Measurements from ENCODE around the gene ANKRD7. TPM values are rescaled to one million over a fixed set of nuclear protein-coding genes. Genes with fewer than 3 reads are reported as not detected.

Gene ANKRD7
- total RNA-seq, 2 donors from 2014 or later = 2.6 TPM; not detected in 1

DNA sequence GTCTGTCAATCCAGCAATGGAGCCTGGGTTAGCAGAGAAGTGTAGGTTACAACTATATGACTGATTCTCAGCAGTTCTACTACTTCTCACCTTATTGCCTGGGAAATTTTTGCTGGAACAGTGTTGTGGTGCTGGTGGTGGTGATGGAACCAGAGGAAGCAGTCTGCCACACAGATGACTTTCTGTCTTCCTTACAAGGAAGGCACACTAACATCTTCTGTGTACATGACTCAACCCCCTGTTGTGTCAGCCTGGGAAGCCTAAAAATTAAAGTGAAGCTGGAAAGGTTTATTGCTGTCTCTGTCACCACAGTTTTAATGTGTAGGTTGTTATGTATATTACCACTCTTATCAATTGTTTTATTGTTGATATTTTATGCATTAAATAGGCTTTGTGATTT lies 40.3 kb downstream of the ANKRD7 start:
- no peak overlapping the region for H3K27ac ChIP-seq
- TF ChIP-seq, protein P1, sequence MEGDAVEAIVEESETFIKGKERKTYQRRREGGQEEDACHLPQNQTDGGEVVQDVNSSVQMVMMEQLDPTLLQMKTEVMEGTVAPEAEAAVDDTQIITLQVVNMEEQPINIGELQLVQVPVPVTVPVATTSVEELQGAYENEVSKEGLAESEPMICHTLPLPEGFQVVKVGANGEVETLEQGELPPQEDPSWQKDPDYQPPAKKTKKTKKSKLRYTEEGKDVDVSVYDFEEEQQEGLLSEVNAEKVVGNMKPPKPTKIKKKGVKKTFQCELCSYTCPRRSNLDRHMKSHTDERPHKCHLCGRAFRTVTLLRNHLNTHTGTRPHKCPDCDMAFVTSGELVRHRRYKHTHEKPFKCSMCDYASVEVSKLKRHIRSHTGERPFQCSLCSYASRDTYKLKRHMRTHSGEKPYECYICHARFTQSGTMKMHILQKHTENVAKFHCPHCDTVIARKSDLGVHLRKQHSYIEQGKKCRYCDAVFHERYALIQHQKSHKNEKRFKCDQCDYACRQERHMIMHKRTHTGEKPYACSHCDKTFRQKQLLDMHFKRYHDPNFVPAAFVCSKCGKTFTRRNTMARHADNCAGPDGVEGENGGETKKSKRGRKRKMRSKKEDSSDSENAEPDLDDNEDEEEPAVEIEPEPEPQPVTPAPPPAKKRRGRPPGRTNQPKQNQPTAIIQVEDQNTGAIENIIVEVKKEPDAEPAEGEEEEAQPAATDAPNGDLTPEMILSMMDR (IDR thresholded peaks at IDR 0.05) = no peak
- no peak for TF ChIP-seq POLR2A (IDR thresholded peaks at IDR 0.05)
- no peak for ATAC-seq
- no peaks in the 10 kb centered on the region for H3K4me1 ChIP-seq
- H3K36me3 ChIP-seq (replicated peaks in 1 of 2; ENCODE audit: insufficient read depth in 1 of 2, low read depth in 2 of 2) = no peaks in the 10 kb centered on the region
- H3K27me3 ChIP-seq = no peaks in the 10 kb centered on the region
- H3K9me3 ChIP-seq = no peaks in the 10 kb centered on the region
- no peak for DNase-seq
- H3K4me3 ChIP-seq = no peak overlapping the region
- intact Hi-C loops (cut with DNase I) = no loop called here

DNA sequence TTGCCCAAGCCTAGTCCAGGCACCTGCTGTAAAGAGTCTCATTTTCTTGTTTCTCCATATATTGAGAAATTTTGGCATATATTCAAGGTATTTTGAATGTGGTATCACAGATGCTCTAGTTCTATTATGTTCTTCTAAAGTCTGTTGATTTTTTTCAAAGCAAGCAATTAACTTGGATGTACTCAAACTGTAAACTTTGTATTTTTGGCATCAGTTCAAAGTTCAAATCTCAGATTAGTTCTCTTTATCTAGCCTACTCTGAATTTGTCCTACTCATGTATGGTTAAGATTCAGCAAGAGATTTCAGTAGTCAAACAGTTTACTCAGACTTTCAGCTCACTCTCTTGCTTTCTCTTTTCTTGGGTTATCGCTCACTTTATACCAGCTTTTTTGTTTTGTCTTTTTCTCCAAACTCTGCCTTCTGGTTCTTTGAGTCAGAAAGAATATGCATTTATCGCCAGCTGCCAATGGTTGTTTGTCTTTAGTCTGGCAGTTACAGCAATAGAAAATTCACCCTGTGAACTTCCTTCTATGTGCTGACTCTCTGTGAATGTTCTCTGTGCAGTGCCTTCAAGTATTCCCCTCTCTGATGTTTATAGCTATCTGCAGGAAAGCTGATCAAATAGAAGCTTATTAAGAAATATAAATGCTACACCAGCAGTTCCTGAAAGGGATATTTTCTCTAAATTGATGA lies 56.0 kb downstream of the ANKRD7 start:
- intact Hi-C loops (cut with DNase I) = no loop called here
- no peaks in the 10 kb centered on the region for H3K36me3 ChIP-seq (replicated peaks in 1 of 2; ENCODE audit: insufficient read depth in 1 of 2, low read depth in 2 of 2)
- TF ChIP-seq POLR2A (IDR thresholded peaks at IDR 0.05) = no peak
- TF ChIP-seq, protein P1 (IDR thresholded peaks at IDR 0.05) = no peak
- H3K9me3 ChIP-seq = no peaks in the 10 kb centered on the region
- DNase-seq = no peak
- H3K4me1 ChIP-seq = no peaks in the 10 kb centered on the region
- no peak overlapping the region for H3K27ac ChIP-seq
- ATAC-seq = no peak
- H3K4me3 ChIP-seq = no peak overlapping the region
- 36 to 41% methylated on average over 2 of the region's 2 CpGs for WGBS, 2 donors
- H3K27me3 ChIP-seq = no peaks in the 10 kb centered on the region

DNA sequence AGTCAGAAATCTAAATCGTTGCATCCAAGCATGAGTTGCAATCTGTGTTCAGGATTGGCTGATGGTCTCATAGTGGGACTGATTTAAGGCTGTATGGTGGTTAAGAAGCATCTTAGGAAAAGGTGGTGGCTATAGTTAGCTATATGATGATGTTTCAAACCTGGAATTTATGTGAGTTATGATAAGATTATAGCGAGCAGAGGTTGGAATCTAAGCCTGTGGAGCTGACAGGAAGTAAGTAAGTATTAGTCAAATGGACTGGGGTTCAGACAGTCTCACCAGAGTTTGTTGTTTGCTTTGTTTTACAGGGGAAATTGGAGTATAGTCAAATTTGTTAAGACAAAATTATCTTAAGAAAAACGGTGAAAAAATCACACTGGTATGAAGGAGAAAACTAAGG lies 56.7 kb downstream of the ANKRD7 start:
- H3K9me3 ChIP-seq = no peaks in the 10 kb centered on the region
- intact Hi-C loops (cut with DNase I) = no loop called here
- H3K4me3 ChIP-seq = no peak overlapping the region
- no peaks in the 10 kb centered on the region for H3K36me3 ChIP-seq (replicated peaks in 1 of 2; ENCODE audit: insufficient read depth in 1 of 2, low read depth in 2 of 2)
- no peaks in the 10 kb centered on the region for H3K27me3 ChIP-seq
- 33 to 55% methylated on average over 3 of the region's 3 CpGs for WGBS, 2 donors
- DNase-seq (no peak), ATAC-seq (no peak)
- H3K4me1 ChIP-seq = no peaks in the 10 kb centered on the region
- H3K27ac ChIP-seq = no peak overlapping the region
- TF ChIP-seq, protein P1 (IDR thresholded peaks at IDR 0.05) = no peak
- TF ChIP-seq POLR2A (IDR thresholded peaks at IDR 0.05) = no peak

DNA sequence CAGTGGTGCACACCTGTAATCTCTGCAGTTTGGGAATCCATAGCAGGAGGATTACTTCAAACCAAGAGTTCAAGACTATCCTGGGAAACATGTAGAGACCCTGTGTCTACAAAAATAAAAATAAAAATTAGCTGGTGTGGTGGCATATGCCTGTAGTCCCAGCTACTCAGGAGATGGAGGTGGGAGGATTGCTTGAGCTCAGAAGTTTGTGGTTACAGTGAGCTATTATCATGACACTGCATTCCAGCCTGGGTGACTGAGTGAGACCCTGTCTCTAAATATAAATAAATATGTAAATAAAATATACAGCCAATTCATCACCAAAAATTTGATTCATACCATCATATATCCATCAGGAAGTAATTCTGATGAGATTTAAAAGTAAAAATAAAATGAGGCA lies 60.9 kb downstream of the ANKRD7 start:
- no peaks in the 10 kb centered on the region for H3K36me3 ChIP-seq (replicated peaks in 1 of 2; ENCODE audit: insufficient read depth in 1 of 2, low read depth in 2 of 2)
- intact Hi-C loops (cut with DNase I) = no loop called here
- H3K9me3 ChIP-seq = peaks cover 0 to 6% (median 0%) of the 10 kb centered on the region in 3 donors
- no peaks in the 10 kb centered on the region for H3K4me1 ChIP-seq
- ATAC-seq = no peak
- TF ChIP-seq POLR2A (IDR thresholded peaks at IDR 0.05) = no peak
- TF ChIP-seq, protein P1 (IDR thresholded peaks at IDR 0.05) = no peak
- no peak overlapping the region for H3K27ac ChIP-seq
- no peak for DNase-seq
- no peak overlapping the region for H3K4me3 ChIP-seq
- no peaks in the 10 kb centered on the region for H3K27me3 ChIP-seq

DNA sequence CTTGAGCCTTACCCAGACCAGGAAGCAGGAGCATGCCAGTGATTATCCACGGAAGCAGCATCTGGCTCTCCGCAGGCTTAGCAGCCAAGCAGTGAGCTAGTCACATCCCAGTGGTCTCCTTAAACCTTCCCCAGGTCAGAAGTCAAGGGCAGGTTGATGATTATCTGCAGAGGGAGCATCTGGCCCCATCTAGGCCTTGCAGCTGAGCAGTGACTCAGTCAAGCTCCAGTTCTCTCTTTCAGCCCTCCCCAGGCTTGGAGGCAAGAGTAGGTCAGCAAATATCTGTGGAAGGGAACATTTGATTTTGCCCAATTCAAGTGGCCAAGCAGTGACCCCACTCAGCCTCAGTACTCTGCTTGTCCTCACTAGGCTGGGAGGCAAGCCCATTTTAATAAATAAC lies 61.6 kb downstream of the ANKRD7 start:
- intact Hi-C loops (cut with DNase I) = no loop called here
- Histone ChIP-seq H3K4me3 (no peak overlapping the region), H3K9me3 (peaks cover 0 to 12% (median 0%) of the 10 kb centered on the region in 3 donors), H3K27me3 (no peaks in the 10 kb centered on the region), H3K27ac (no peak overlapping the region), H3K36me3 (replicated peaks in 1 of 2; ENCODE audit: insufficient read depth in 1 of 2, low read depth in 2 of 2) (no peaks in the 10 kb centered on the region), H3K4me1 (no peaks in the 10 kb centered on the region)
- ATAC-seq = no peak
- 69 to 79% methylated on average over 2 of the region's 2 CpGs for WGBS, 2 donors
- TF ChIP-seq, protein P1 (IDR thresholded peaks at IDR 0.05) = no peak
- no peak for TF ChIP-seq POLR2A (IDR thresholded peaks at IDR 0.05)
- DNase-seq = no peak
